SK-MEL-5 (cell line): ENCODE results near the gene PLEKHH1. TPM values are rescaled to one million over a fixed set of nuclear protein-coding genes. Genes with fewer than 3 reads are reported as not detected.
A peak's percentile ranks its signal among the peaks of the same experiment; 100 is the strongest.

Experiments used
- DNase-seq: peaks from one replicate; pipeline ENCODE4 v3.0.0-alpha.2; 2016; ENCODE audit warnings: low read depth, low spot score
- in situ Hi-C: cut with HindIII; loops from 2 replicates; pipeline ENCODE4 v1.10.0; 2016; ENCODE audit warnings: low sequenced_read_pairs, high pct_unique_total_duplicates, low pct_unique_long_range_greater_than_20kb
- total RNA-seq: library from RNA; depleted of rRNA; stranded (reverse); fragments of >200 nt; shearing (Covaris generic); gene quantifications from 2 replicates; pipeline ENCODE4 v1.2.3, GENCODE V29; 2014

Gene PLEKHH1
- total RNA-seq, 1 experiment from 2014 or later: 143 TPM

- no peak for DNase-seq
- in situ Hi-C loops: no loop called here
Measured at GRCh38 chr14:67551123-67551522, 18.0 kb downstream of the PLEKHH1 start.

GRCh38 chr14:67551940-67552339 lies 18.9 kb downstream of the PLEKHH1 start:
- in situ Hi-C loops: no loop called here
- DNase-seq: no peak

- in situ Hi-C loops: no loop called here
- no peak for DNase-seq
Measured at GRCh38 chr14:67553547-67553946, 20.5 kb downstream of the PLEKHH1 start.

GRCh38 chr14:67554341-67554740 lies 21.3 kb downstream of the PLEKHH1 start:
- DNase-seq: no peak
- in situ Hi-C loops: no loop called here

- in situ Hi-C loops: no loop called here
- DNase-seq: no peak
Measured at GRCh38 chr14:67555518-67556090, 22.5 kb downstream of the PLEKHH1 start.

GRCh38 chr14:67556671-67557070 lies 23.6 kb downstream of the PLEKHH1 start:
- peak; percentile 37 for DNase-seq
- in situ Hi-C loops: no loop called here

GRCh38 chr14:67557118-67557517 lies 24.0 kb downstream of the PLEKHH1 start:
- in situ Hi-C loops: no loop called here
- peak; percentile 68 for DNase-seq

- in situ Hi-C loops: no loop called here
Measured at GRCh38 chr14:67557656-67558055, 24.6 kb downstream of the PLEKHH1 start.

GRCh38 chr14:67559639-67560038 lies 26.5 kb downstream of the PLEKHH1 start:
- DNase-seq: no peak
- in situ Hi-C loops: no loop called here

More at GRCh38 chr14:67557656-67558055, 24.6 kb downstream of the PLEKHH1 start:
- no peak for DNase-seq

GRCh38 chr14:67562025-67562775 lies 29.1 kb downstream of the PLEKHH1 start:
- in situ Hi-C loops: no loop called here

GRCh38 chr14:67562776-67563150 lies 29.7 kb downstream of the PLEKHH1 start:
- DNase-seq: no peak
- in situ Hi-C loops: no loop called here

More at GRCh38 chr14:67562025-67562775, 29.1 kb downstream of the PLEKHH1 start:
- DNase-seq: no peak

- DNase-seq: no peak
- in situ Hi-C loops: no loop called here
Measured at GRCh38 chr14:67564236-67564635, 31.1 kb downstream of the PLEKHH1 start.

GRCh38 chr14:67566908-67567307 lies 33.8 kb downstream of the PLEKHH1 start:
- in situ Hi-C loops: no loop called here

GRCh38 chr14:67567654-67568053 lies 34.6 kb downstream of the PLEKHH1 start:
- DNase-seq: no peak
- in situ Hi-C loops: no loop called here

More at GRCh38 chr14:67566908-67567307, 33.8 kb downstream of the PLEKHH1 start:
- DNase-seq: peak; percentile 92

GRCh38 chr14:67569011-67569650 lies 36.0 kb downstream of the PLEKHH1 start:
- in situ Hi-C loops: no loop called here
- DNase-seq: peak; percentile 33

- in situ Hi-C loops: no loop called here
- peak; percentile 26 for DNase-seq
Measured at GRCh38 chr14:67569651-67570290, 36.7 kb downstream of the PLEKHH1 start.

GRCh38 chr14:67570453-67570852 lies 37.4 kb downstream of the PLEKHH1 start:
- peak; percentile 98 for DNase-seq
- in situ Hi-C loops: no loop called here

- in situ Hi-C loops: no loop called here
- DNase-seq: peak; percentile 82
Measured at GRCh38 chr14:67571275-67571990, 38.3 kb downstream of the PLEKHH1 start.
